Measurements from ENCODE around the gene LAMC1.

LAMC1 gene

GRCh38 chr1:183023146-183023600, at the start of gene LAMC1:
Gene LAMC1 (plus strand): TSS chr1:183023420. CDS start chr1:183023717, 297 bp downstream.
- peak; percentile 53 for DNase-seq (ENCODE audit: extremely low spot score, insufficient read length, low read depth)

GRCh38 chr1:182974506-182975191, 48.6 kb upstream of the LAMC1 start:
- no peak for DNase-seq (ENCODE audit: extremely low spot score, insufficient read length, low read depth)
- no peak for FAIRE-seq

More at GRCh38 chr1:183023146-183023600, at the start of gene LAMC1:
- no peak for FAIRE-seq

GRCh38 chr1:182977480-182977879, 45.7 kb upstream of the LAMC1 start:
- no peak for FAIRE-seq
- DNase-seq (ENCODE audit: extremely low spot score, insufficient read length, low read depth) = no peak

GRCh38 chr1:182978151-182978853, 44.9 kb upstream of the LAMC1 start:
- no peak for DNase-seq (ENCODE audit: extremely low spot score, insufficient read length, low read depth)
- FAIRE-seq = no peak

GRCh38 chr1:182984138-182984537, 39.1 kb upstream of the LAMC1 start:
- DNase-seq (ENCODE audit: extremely low spot score, insufficient read length, low read depth) = no peak
- no peak for FAIRE-seq

GRCh38 chr1:182984621-182985020, 38.6 kb upstream of the LAMC1 start:
- FAIRE-seq = no peak
- no peak for DNase-seq (ENCODE audit: extremely low spot score, insufficient read length, low read depth)

GRCh38 chr1:182985876-182986275, 37.3 kb upstream of the LAMC1 start:
- FAIRE-seq (no peak), DNase-seq (ENCODE audit: extremely low spot score, insufficient read length, low read depth) (no peak)

- DNase-seq (ENCODE audit: extremely low spot score, insufficient read length, low read depth) (no peak), FAIRE-seq (no peak)
These were observed 32.6 kb upstream of the LAMC1 start for GRCh38 chr1:182990413-182991144.

GRCh38 chr1:182993746-182994145, 29.5 kb upstream of the LAMC1 start:
- FAIRE-seq (no peak), DNase-seq (ENCODE audit: extremely low spot score, insufficient read length, low read depth) (no peak)

- DNase-seq (ENCODE audit: extremely low spot score, insufficient read length, low read depth) (no peak), FAIRE-seq (no peak)
These were observed 27.3 kb upstream of the LAMC1 start for GRCh38 chr1:182995894-182996293.

- DNase-seq (ENCODE audit: extremely low spot score, insufficient read length, low read depth) (no peak), FAIRE-seq (no peak)
These were observed 26.4 kb upstream of the LAMC1 start for GRCh38 chr1:182996816-182997215.

GRCh38 chr1:182998482-182998881, 24.7 kb upstream of the LAMC1 start:
- FAIRE-seq (no peak), DNase-seq (ENCODE audit: extremely low spot score, insufficient read length, low read depth) (no peak)

- FAIRE-seq (no peak), DNase-seq (ENCODE audit: extremely low spot score, insufficient read length, low read depth) (no peak)
These were observed 22.9 kb upstream of the LAMC1 start for GRCh38 chr1:183000167-183000962.

- FAIRE-seq (no peak), DNase-seq (ENCODE audit: extremely low spot score, insufficient read length, low read depth) (no peak)
These were observed 21.0 kb upstream of the LAMC1 start for GRCh38 chr1:183002267-183002666.

GRCh38 chr1:183002797-183003196, 20.4 kb upstream of the LAMC1 start:
- no peak for FAIRE-seq
- DNase-seq (ENCODE audit: extremely low spot score, insufficient read length, low read depth) = no peak

- no peak for DNase-seq (ENCODE audit: extremely low spot score, insufficient read length, low read depth)
- FAIRE-seq = no peak
These were observed 20.0 kb upstream of the LAMC1 start for GRCh38 chr1:183003203-183003602.

- DNase-seq (ENCODE audit: extremely low spot score, insufficient read length, low read depth) (no peak), FAIRE-seq (no peak)
These were observed 19.1 kb upstream of the LAMC1 start for GRCh38 chr1:183004141-183004540.

GRCh38 chr1:183011859-183012258, 11.4 kb upstream of the LAMC1 start:
- DNase-seq (ENCODE audit: extremely low spot score, insufficient read length, low read depth) (no peak), FAIRE-seq (no peak)

- DNase-seq (ENCODE audit: extremely low spot score, insufficient read length, low read depth) (no peak), FAIRE-seq (no peak)
These were observed 10.8 kb upstream of the LAMC1 start for GRCh38 chr1:183012301-183012994.
